ENCODE data around the gene FGFR2.

FGFR2 gene

DNA sequence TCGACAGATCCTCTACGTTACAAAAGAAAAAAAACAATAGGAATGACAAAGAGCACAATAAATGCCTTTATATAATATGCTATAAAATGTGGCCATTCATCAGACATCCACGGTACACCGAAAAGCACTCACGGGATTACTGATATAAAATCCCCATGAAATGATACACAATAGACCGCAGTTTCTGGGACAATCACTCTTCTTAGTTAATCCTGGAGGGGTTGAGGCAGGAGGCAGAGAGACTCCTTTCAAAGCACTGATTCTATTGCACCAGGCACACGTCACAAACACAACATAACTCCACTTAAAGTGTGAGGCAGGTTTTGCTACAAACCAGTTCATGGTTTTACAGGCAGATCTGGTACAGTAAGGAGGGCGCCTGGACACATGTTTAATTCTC lies 113.8 kb downstream of the FGFR2 start:
- DNase-seq: no peak

DNA sequence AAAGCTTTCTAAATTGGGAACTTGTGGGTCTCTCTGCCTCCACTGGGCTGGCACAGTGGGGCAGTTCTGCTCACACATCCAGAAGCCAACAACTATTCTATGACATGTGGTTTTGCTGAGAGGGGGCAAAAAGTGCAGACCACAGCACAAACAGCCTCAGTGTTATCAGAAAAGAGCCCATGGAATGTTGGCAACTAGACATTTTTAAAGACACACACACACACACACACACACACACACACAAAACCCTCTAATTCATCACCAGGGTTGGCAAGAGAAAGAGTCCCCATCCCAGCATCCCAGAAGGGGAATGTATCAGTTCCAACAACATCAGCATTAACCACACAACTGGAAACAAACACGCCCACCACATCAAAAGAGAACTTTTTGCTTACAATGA lies 117.1 kb downstream of the FGFR2 start:
- no peak for DNase-seq

DNA sequence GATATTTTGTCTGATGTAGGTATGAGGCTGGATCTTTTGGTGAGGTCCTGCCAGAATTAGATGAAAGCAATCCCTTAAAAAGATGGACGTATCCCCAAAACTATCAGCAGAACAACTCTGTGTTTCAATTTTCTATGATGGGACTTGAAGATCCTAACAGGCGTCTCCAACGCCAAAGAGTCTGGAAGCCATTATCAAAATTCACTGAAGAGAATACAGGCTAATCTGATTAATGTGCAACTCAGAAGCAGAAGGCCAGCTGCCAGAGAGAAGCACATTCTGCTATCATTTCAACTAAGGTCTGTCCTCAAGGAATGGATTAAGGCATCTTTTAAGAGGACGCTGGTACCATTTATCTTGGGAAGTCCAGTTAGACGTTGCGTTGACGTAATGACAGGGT lies 119.7 kb downstream of the FGFR2 start:
- DNase-seq: no peak

GRCh38 chr10:121469797-121470606 lies 128.2 kb downstream of the FGFR2 start:
- no peak for DNase-seq

DNA sequence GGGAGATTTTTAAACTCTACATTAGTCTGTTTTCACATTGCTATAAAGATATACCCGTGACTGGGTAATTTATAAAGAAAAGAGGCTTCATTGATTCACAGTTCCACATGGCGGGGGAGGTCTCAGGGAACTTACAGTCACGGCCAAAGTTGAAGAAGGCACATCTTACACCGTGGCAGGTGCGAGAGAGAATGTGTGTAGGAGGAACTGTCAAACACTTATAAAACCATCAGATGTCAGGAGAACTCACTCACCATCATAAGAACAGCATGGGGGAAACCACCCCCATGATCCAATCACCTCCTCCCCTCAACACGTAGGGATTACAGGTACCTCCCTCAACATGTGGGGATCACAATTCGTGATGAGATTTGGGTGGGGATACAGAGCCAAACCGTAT lies 129.5 kb downstream of the FGFR2 start:
- no peak for DNase-seq

GRCh38 chr10:121466424-121466823 lies 131.8 kb downstream of the FGFR2 start:
- no peak for DNase-seq

GRCh38 chr10:121465215-121465614 lies 133.0 kb downstream of the FGFR2 start:
- no peak for DNase-seq

DNA sequence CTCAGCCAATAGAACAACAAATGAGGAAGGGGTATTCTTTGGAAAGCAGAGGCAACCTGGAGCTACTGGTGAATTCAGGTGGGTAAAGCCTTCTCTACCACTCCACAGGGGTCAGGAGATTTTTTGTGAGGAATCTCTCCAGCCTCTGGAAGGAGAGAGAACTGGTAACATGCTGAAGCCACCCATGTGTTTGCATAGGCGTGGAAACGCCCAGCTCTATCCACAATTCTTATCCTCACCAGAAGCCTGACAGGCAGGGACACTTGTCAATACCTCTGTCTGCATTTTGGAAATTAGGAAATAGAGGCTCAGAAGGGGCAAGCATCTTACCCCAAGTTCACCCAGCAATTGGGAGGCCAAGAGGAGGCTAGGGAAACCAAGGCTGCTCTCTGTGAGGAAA lies 133.7 kb downstream of the FGFR2 start:
- no peak for DNase-seq

DNA sequence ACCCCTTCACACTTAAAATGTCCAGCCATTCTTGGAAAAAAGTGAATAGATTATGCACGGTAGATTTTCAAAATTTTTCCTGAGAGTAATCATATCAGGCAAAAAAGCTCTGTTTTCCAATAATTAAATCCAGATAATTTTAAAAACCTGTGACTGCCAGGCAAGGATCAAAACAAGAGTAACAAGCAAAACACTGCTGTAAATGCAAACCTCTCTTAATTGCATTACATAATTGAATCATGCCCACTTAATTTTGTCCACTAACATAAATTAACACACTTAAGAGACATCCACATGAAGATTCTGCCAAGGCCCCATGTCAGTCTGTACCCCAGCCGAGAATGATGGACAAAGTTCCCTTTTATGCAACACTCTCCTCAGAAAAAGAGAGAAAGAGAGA lies 135.3 kb downstream of the FGFR2 start:
- no peak for DNase-seq

- DNase-seq: no peak
These were observed 136.0 kb downstream of the FGFR2 start for GRCh38 chr10:121462281-121462680.

DNA sequence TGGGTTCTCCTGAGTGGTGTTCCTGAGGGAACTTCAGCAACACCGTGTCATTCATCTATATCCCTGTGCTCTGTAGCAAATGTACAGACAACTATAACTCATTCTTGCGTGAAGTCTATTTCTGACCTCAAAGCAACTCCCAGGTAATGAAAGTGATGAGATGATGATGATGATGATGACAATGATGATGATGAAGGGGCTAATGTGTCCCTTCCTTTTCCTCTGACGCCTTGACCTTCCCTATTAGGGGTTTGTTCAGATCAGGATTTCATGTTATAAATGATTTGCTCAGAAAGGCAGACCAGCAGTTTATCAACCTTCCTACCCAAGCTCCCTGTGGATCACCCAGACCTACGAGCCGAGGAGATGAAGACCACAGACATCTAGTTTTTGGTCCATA lies 136.9 kb downstream of the FGFR2 start:
- no peak for DNase-seq

GRCh38 chr10:121460733-121461132 lies 137.5 kb downstream of the FGFR2 start:
- no peak for DNase-seq

- no peak for DNase-seq
These were observed 138.4 kb downstream of the FGFR2 start for GRCh38 chr10:121459622-121460453.

DNA sequence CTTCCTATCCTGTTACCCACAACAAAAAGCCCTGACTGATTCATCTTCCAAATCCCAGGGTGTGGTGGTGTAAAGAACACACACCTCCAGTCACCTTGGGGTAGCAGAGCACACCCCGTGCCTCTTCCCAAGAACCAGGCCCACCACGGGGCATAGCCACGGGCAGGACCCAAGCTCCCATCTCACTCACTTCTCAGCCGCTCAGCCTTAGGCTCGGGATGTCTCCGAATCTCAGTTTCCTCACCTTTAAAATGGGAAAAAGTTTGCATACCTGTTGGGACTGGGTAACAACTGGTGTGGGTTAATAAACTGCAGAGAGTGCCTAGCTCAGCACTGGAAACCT lies 139.0 kb downstream of the FGFR2 start:
- no peak for DNase-seq

DNA sequence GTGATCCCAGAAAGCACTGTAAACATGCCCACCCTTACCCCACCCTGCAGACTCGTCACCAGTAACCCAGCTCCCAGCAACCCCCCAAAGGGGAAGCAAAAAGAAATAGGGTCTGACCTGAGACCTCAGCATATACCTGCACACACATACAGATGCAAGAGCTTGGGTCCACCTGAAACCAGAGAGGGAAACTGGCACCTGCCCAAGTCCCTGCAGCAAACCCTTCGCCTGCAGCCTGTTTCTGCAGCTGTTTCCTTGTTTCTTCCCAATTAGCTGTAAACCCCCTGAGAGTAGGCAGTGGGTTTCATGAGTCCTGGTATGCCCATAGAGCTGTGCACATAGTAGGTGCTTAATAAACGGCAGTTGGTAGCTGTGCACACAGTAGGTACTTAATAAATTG lies 140.5 kb downstream of the FGFR2 start:
- no peak for DNase-seq

GRCh38 chr10:121455377-121455776 lies 142.9 kb downstream of the FGFR2 start:
- no peak for DNase-seq

GRCh38 chr10:121454781-121455180 lies 143.5 kb downstream of the FGFR2 start:
- no peak for DNase-seq

DNA sequence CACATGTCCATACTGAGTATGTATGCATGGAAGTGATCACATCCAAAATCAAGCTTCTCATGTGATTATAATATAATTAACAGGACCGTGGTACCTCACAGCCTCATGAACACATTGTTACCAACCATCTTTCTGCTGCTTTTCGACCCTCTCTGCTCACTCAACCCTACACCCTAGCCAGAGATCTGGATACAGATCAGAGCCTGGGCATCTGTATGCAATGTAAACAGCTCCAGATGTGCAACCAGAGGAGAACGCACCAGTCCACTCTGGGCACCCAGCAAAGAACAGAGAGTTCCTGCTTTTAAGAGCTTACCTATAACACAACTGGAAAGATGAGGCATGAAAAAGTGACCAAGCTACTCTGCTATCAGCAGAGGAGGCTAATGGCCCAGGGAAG lies 145.1 kb downstream of the FGFR2 start:
- no peak for DNase-seq

DNA sequence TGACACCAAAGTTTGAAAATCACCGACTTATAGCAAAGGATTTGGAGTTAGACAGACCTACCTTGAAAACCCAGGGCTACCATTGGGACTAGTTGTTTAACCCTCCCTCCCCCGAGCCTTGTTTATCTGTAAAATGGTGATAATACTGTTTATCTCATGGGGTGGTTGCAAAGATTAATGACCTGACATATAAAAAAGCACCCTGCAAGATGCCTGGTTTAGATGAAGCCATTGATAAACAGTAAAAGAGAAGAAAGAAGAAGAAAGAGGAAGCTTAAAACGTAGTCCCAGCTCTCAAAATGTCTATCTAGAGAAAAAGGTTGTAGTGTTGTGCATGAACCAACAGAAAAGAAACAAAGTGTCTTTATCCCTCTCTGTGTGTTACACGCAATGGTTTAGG lies 145.7 kb downstream of the FGFR2 start:
- no peak for DNase-seq

DNA sequence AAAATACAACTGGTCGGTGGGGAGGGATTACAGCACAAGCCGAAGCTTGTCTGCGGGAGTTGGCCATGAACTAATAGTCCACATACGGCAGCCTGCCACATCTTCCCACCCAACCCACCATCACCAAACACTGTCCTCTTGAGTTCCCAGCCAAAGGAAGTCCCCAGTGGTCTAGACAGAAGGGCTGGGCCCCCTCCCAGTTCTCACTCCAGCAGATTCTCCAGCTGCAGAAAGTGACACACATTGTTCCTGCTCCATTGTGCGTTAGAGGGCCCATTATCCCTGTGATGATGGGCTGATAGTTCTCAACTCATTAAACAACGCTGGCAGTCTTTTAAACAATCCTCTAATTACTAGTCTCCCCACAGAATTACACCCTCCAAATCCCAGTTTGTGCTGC lies 148.0 kb downstream of the FGFR2 start:
- no peak for DNase-seq

GRCh38 chr10:121449482-121449924 lies 148.7 kb downstream of the FGFR2 start:
- no peak for DNase-seq

DNA sequence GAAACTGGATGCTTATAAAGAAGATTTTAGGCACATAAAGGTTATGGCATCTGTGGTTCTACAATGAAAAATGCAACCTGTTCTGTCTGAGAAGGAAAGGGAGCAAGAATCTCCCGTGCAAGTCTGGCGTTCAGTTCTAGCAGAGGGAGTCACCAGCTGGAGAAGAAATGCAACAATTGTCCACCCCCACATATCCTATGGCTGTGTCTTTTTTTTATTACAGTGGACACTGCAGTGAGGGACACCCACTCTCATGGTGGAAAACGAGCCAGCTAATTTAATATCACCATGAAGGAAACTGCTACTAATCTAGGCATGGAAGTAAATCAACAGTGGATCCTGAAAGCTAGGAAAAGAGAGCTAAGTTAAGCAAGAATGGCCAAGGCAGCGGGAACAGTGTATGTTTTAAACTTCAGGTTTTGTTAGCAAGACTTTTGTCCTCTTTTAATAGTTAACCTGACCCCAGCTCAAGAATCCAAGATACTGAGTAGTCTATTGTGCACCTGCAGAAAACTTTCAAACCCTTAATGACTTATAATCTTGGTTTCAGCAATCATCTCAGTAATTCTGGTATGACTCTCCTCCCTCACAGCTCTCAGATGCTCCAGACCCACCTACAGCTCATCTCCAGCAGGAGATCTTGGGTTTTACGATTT lies 149.3 kb downstream of the FGFR2 start:
- DNase-seq: no peak

DNA sequence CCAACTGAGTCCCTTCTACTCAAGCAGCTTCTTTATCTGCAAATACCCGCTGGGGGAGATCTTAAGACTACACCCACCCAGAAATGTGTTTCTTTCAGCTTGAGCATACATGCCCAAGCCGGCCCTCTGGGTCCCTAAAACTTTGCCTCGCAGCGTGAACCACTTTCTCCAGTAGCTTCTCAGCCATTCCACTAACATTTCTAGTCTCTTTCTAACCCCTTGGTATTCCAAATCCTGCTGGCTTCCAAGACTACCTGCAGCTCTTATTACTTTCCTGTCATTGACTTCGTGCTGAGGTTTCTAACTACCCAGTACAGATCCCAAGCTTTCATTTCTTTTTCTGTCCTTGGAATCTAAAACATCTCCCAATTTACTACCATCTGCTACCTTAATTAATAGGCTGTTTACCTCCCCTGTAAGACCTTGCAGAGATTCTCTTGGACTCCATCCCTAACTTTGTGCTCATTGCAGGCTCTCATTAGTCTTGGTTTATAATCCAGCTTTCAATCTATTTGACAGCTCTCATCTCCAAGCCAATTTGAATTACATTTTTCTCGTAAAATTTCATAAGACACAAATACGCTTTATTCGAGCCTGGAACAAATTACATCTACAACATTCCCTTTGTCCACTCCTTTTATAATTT lies 153.6 kb downstream of the FGFR2 start:
- DNase-seq: no peak

All from activated CD4-positive, CD25-positive, alpha-beta regulatory T cell treated with anti-CD3 and anti-CD28 coated beads, Interleukin-2, amount 50 U/mL, for 72 hours (primary cell).